KBM-7 (cell line): ENCODE results near the gene MFAP2.

Source experiments
- DNase-seq: peaks from one replicate; pipeline ENCODE4 v3.0.0-alpha.2; 2015
- in situ Hi-C: fragments of 300-500 bp; cut with MboI; formaldehyde crosslinking; loops from 2 replicates; pipeline ENCODE4 v1.14.3; 2020; ENCODE audit warnings: low sequenced_read_pairs, low pct_unique_long_range_greater_than_20kb, mixed read lengths

MFAP2 gene

DNA sequence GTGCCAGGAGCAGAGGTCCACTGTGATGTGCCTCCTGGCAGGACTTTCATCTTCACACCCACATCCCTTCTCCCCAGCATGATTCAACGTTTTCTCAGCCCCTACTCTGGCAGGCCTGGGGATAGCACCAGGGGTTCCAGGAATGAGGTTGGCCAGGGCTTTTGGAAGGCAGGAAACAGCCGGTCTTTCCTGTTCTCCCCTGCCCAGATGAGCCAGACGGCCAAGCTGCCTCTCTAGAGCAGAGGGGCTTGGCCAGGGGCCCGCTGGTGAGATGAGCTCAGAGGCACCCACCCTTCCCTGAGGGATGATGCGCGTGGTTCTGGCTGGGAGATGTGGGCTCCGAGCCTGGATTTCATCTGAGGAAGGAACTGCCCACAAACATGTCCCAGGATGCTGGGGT, 4.3 kb upstream of the MFAP2 start:
- in situ Hi-C loops = no loop called here
- DNase-seq = peak; percentile 4

DNA sequence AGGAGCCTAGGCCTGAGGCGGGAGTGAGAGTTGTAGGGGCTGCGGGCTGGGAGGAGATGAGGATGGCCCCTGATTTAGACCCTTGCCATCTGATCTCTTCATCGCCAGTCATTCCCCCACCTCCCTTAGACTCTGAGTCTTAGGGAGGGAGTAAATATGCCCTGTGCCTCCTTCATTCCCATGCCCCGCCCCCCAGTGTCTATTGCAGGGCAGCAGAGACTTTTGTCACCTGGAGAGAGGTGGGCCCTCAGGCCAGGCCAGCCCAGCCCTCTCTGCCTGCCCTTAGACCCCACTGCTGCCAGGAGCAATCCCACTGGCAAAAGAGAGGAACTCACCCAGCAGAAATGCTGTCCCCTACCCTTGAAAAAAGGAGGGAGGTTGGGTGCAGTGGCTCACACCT, 3.2 kb upstream of the MFAP2 start:
- in situ Hi-C loops = no loop called here
- DNase-seq = no peak

DNA sequence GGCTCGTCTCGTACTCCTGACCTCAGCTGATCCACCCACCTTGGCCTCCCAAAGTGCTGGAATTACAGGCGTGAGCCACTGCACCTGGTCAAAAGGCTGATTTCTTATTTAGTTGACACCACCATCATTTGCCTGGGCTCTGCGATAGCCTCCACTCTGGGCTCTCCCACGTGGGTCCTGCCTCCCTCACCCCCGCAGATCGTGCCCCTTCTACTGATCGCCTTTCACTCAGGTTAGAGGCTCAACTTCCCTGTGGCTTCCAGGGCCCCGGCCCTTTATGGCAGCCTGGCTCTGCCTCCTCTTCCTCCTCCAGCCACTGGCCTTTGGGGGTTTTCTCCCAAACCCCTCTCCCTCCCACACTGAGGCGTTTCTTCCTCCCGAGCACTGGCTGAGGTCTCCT, 2.5 kb upstream of the MFAP2 start:
- DNase-seq = no peak
- in situ Hi-C loops = no loop called here

DNA sequence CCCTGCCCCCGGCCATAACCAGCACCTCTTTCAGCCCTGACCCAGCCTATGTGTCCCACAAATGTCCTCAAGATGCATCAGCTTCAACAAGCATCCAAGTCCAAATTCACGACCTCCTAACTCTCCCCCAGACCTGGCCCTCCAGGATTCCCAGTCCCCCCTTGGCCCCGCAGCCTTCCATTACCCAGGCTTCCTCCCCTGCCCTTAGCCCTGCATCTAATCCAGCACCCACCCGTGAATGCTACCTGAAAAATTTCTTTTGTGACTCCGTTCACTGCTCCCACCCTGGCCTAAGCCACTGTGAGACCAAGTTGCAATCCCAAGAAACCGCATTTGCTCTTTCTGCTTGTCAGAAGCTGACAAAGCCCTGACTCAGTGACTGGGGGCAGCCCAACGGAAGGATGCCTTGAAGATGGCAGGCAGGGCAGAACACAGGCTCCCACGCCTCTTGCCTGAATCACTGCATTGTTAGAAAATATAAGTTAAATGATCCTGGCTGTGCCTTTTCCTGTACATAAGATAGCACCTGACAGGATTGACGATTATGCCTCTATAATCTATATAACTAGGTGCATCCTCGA, 939 bp upstream of the MFAP2 start:
- in situ Hi-C loops = no loop called here
- no peak for DNase-seq

DNA sequence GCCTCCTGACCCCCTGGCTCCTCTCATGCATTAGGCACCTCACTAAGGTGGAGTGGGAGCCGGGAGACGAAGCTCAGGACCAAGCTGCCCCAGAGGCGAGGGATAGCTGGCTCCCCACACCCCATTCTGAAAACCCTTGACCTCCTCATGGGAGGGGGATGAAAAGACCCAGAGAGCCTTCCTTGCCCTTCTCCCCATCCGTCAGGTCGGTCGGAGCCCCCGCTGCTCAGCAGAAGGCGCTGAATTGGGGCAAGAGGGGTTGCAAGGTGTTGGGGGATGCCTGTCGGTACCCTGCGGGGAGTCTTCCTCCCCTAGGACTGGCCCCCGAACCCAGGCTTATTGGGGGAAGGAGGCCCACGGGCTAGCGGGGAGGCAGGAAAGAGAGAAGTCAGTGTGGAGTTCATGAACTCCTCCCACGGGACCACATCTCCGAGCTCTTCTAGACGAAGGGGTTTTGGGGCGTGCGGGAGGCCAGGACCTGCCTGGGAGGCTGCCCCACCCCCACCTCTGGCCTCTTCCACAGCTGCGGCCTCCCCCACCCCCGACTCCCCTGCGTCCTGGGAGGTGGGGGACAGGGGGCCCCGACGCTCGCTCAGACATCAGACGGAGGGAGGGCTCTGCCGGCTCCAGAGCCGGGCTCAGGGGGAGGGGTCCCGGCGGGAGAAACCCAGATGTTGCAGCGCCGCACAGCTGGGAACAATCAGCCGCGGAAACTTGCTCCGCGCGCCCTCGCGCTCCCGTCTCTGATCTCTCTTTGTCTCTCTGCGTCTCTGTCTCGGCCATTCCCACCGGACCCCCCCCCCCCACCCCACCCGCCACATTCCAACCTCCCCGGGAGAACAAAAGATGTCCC, 719 bp downstream of the MFAP2 start:
- no peak for DNase-seq
- in situ Hi-C loops = no loop called here

DNA sequence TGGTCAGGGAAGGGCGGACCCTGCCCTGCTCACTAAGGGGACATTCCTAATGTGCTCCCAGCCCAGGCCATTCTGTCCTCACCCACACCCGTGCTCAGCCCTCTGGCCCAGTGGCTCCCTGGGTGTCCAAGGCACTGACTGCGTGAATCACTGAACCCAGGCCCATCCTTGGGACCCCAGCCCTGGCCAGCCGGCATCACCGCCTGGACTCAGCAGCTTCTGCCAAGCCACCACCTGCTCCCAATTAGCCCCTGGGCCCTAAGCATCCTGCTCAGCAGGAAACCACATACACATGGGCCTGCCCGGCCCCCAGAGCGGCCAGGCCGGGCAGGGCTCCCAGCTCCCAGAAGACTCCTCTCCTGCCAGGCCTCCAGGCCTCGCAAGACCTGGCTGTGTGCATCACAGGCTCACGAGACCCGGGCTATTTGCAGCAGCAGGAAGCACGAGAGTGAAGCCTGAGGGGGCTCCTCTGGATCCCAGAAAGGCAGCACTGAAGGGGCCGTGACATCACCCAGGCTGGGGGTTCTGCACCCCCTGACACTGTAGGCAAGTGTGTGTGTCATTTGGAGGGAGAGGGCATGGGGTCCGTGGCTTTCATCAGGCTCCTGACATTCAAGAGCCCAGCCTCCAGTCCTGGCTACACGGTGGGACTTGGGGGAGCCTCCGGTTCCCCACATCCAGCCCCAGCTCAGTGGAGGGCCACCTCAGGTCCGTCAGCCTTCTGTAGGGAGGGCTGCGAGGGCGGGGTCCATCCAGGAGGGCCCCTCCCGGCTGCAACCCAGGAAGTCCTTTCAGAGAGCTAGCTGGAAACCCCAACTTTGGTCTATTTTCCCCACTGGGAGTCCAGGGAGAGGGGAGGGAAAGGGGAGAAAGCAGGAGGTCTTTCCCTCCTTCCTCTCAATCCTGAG, 1.6 kb downstream of the MFAP2 start:
- in situ Hi-C loops = no loop called here
- DNase-seq = no peak

DNA sequence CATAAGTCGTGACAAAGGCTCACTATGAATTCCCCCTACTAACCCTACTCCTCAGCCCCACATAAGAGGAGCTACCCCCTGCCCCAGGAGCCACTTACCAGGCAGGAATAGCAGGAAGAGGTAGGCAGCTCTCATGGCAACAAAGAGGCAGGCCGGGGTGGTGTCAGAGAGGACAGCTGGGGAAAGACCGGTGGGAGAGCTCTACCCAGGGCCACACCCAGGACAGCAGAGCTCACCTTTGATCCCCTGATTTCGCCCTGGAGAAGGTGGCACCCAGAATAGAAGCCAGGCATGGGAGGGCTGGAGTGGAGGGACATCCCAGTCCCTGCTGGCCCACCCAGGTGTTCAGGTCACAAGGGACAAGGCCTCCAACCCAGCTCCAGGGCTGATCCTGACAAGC, 2.3 kb downstream of the MFAP2 start:
- no peak for DNase-seq
- in situ Hi-C loops = no loop called here

DNA sequence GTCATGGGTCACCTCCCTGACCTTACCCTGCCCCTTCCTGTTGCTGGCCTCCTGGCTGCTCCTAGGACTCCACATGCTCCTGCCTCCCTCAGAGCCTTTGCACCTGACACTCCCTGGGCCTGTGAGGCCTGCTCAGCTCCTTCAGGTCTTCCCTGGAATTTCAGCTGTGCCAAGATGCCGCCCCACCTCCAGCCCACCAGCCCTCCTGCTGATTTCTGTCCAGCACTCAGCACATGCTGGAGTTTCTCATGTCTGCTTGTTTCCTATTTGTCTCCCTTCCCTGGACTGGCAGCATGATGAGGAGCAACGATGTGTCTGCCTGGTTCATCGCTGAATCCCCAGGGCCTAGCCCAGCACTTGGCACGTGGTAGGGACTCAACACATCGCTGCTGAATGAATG, 3.0 kb downstream of the MFAP2 start:
- in situ Hi-C loops = no loop called here
- no peak for DNase-seq

DNA sequence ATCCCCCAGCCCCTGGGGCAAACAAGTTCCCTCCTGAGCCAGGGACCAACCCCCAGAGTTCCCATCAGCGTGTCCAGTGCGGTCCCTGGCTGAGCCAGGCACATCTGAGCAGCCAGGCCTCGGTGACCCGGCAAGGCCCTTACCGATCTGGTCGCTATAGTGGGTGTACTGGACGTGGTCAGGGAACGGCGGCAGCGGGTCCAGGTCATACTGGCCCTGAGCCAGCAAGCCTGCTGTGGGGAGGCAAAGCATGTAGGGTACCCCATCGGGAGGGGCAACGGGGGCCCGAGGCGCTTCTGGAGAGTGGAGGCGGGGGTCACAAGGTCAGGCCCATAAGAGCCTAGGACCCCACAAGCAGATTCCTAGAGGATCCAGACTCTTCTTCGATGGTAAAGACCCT, 3.5 kb downstream of the MFAP2 start:
- DNase-seq = no peak
- in situ Hi-C loops = no loop called here

DNA sequence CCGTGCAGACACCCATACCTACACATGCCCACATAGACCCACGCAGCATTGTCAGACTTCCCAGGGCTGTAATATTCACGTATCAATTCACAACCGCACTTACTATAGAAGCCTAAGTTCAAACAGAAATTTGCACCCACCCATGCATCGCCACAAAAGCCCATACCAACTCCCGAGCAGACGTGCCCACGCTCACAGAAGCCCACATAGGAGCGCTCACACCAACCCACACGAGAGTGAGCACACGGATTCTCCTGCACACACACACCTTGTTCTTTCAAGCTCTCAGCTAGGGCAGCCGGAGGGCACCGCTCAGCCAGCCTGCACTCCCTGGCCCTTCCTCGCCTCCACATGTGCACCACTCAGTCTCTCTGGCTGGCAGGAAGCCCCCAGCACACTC, 4.6 kb downstream of the MFAP2 start:
- in situ Hi-C loops = no loop called here
- no peak for DNase-seq

DNA sequence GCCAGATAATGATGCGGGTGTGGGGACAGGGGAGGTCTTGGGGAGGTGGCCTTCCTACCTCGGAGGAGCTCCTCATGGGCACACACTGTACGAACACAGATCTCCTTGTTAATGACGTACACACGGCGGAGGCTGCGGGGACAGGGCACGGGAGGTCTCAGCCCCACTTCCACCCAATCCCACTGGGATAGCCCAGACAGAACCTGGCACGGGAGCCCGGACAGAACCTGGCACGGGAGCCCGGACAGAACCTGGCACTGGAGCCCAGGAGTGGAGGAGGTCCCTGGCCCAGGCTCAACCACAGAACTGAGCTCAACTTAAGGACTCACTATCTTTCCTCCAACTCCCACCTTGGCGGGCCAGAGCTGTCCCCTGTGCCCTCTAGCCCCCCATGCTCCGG, 5.2 kb downstream of the MFAP2 start:
- in situ Hi-C loops = no loop called here
- no peak for DNase-seq

DNA sequence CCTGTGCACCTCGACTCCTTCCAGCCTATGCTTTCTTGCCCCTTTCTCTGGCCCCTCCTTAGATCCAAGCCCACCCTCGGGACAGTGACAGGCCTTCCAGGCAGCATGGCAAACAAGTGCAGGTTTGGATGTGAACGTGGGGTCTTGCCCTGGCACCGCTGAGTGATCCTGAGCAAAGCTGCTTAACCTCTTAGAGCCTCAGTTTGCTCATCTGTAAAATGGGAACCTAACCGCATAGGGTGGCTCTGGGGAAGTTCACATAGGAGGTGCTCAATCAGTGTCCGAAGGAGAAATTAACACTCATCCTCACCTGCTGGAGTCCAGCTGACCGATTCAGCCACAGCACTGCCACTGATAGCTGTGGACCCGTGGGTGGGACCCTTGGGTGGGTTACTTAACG, 7.2 kb downstream of the MFAP2 start:
- in situ Hi-C loops = no loop called here

DNA sequence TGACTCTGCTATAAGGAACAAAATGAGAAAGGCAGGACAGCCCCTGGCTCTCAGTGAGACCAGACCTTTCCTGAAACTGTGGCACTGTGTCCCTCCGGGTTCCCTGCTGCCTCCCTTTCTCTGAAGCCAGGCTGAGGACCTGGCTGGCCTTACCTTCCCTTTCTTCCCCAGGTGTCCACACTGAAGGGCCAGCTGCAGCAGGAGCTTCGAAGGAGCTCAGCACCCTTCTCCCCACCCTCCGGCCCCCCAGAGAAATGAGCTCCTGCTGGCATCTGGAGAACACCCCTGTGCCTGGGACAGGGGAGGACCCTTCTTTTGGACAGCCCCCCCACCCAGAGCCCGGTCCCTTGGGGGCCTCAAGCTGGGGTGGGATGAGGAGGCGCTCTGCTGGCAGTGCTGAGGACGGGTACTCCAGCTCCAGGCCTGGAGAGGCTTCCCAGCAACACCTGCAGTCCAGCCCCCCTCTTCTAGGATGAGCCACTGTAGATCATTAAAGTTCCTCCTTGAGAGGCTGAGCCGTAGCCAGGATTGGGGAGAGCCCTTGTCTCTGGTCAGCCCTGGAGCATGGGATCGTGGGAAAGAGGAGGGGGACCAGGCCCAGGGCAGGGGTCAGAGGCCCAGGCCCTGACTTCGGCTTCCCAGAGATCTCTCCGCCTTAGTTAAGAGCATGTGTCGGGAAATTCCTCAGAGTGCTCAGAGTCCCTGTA, 8.1 kb downstream of the MFAP2 start:
- DNase-seq = no peak
- in situ Hi-C loops = no loop called here

More for the DNA sequence above, 7.2 kb downstream of the MFAP2 start:
- no peak for DNase-seq

DNA sequence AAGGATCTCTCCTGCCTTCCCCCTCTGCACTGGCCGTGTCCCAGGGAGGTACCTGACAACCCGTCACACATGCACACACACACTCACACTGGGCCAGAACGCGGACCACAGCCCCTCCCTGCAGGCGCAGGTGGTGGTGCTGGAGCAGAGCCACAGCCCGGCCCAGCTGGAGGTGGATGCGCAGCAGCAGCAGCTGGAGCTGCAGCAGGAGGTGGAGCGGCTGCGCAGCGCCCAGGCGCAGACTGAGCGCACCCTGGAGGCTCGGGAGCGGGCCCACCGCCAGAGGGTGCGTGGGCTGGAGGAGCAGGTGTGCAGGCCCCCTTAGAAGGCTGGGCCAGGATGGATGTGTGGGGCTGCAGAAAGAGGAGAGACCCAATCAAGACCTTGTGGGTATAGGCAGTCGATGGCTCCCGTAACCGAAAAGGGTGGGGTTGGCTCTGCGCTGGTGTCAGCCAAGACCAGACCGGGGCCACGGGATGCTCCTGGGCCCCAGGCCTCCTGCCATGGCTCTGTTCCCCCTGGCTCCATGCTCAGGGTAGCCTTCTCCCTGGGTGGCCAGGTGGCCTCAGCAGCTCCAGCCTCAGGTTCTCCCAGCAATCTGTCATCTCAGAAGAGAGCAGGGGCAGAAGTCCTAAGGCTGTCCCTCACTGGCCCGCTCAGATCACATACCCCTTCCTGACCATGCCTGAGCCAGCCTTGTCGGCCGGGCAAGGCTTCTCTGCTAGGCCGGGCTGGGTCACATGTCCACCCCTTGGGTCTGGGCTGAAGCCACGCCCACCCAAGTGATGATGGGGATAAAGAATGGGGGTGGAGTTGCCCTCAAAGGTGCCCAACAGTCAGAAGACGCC, 8.9 kb downstream of the MFAP2 start:
- DNase-seq = no peak
- in situ Hi-C loops = no loop called here

DNA sequence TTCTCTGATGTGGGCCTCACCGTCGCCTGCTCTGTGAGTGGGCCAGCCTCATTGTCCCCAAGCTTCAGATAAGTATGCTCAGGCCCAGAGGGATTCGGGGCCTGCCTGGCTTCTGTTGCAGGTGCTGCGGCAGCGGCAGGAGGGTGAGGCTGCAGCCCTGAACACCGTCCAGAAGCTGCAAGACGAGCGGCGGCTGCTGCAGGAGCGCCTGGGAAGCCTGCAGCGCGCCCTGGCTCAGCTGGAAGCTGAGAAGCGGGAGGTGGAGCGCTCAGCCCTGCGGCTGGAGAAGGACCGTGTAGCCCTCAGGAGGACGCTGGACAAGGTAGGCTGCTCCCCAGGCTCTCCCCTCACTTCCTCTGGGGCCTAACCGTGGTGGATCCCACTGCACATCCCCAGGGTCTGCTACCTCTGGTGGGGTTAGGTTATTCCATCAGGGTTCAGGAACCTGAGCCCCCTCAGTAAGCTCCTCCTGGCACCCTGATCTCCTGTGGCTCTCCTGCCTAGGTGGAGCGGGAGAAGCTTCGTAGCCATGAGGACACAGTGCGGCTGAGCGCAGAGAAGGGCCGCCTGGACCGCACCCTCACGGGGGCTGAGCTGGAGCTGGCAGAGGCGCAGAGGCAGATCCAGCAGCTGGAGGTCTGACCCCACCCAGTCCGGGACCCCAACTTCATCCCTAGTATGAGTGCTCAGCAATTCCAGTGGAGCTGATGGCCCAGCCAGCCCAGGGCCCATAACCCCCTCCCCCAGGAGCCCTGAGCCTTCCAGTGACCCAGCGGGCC, 10.1 kb downstream of the MFAP2 start:
- in situ Hi-C loops = no loop called here
- no peak for DNase-seq

DNA sequence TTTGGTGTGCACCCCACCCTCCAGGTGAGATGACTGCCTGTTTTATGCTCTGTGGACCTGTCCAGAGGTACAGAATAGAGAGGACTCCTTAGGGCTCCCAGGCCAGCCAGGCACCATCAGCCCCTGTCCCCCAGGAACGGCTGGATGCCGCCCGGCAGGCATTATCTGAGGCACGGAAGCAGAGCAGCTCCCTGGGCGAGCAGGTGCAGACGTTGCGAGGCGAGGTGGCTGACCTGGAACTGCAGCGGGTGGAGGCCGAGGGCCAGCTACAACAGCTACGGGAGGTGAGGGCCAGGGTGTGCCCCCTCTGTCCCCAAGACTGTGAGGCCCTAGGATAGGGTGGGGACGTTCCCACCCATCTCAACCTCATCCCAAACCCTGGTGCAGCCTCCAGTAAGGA, 10.8 kb downstream of the MFAP2 start:
- in situ Hi-C loops = no loop called here
- no peak for DNase-seq

DNA sequence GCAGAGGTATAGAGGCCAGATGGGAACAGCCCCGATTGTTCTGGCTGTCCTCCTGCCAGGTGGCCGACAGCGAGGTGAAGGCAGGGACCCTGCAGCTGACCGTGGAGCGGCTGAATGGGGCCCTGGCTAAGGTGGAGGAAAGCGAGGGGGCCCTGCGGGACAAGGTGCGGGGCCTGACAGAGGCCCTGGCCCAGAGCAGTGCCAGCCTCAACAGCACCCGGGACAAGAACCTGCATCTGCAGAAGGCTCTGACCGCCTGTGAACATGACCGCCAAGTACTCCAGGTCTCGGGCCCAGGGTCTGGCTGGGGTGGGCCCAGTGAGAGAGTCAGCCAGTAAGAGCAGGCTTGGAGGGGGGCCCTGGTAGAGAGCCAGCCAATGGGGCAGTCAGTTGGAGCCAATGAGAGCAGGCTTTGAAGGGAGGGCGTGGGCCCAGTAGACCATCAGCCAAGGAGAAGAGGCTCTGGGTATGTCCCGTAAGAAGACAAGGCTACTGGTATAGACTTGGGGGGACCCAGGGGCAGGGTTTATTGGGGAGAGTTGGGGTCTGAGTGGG, 11.3 kb downstream of the MFAP2 start:
- no peak for DNase-seq
- in situ Hi-C loops = no loop called here

DNA sequence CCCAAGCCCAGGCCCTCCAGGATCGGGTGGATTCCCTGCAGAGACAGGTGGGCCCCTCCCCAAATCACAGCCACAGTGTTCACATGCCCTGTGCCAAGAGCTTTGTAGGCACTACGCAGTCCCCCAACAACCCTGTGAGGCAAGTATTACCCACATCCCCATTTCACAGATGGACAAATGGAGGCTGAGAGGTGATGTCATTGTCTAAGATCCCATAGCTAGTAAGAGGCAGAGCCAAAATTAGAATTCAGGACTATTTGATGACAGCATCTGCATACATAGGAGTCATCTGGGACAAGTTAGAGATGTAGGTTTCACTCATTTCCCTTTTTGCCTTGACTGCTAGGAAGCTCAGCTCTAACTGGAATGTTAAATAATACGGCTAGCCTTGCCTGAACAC, 12.0 kb downstream of the MFAP2 start:
- no peak for DNase-seq
- in situ Hi-C loops = no loop called here
